Sigmoid colon (tissue), 4 donors: ENCODE results near the gene DYNAP.

Experiments
- EP300 ChIP-seq, 4 donors: sonication (generic); formaldehyde crosslinking; IDR thresholded peaks; one replicate each; pipeline ENCODE4 v1.6.1; 2017; ENCODE audit warnings: antibody characterized with exemption in 4 of 4
- POLR2A ChIP-seq, 2 donors: fragments of 450-650 bp; IDR thresholded peaks; one replicate each; pipeline ENCODE4 v1.6.1; 2016; ENCODE audit warnings: antibody characterized with exemption in 2 of 2, mild to moderate bottlenecking in 2 of 2, moderate library complexity in 2 of 2
- POLR2AphosphoS5 ChIP-seq, 4 donors: sonication (generic); formaldehyde crosslinking; IDR thresholded peaks; one replicate each; pipeline ENCODE4 v1.6.1; 2017; ENCODE audit warnings: antibody characterized with exemption in 4 of 4
- TF ChIP-seq, protein P1 (sequence below), 4 experiments: fragments of 450-650 bp in 3 of 4; fragments of 200-600 bp in 1 of 4; IDR thresholded peaks; one replicate each; pipeline ENCODE4 v1.5.1; 2016 to 2019; ENCODE audit warnings: antibody characterized with exemption in 4 of 4, mild to moderate bottlenecking in 3 of 4, moderate library complexity in 2 of 4

- TF ChIP-seq, protein P1, sequence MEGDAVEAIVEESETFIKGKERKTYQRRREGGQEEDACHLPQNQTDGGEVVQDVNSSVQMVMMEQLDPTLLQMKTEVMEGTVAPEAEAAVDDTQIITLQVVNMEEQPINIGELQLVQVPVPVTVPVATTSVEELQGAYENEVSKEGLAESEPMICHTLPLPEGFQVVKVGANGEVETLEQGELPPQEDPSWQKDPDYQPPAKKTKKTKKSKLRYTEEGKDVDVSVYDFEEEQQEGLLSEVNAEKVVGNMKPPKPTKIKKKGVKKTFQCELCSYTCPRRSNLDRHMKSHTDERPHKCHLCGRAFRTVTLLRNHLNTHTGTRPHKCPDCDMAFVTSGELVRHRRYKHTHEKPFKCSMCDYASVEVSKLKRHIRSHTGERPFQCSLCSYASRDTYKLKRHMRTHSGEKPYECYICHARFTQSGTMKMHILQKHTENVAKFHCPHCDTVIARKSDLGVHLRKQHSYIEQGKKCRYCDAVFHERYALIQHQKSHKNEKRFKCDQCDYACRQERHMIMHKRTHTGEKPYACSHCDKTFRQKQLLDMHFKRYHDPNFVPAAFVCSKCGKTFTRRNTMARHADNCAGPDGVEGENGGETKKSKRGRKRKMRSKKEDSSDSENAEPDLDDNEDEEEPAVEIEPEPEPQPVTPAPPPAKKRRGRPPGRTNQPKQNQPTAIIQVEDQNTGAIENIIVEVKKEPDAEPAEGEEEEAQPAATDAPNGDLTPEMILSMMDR (IDR thresholded peaks at IDR 0.05): no peak
- TF ChIP-seq POLR2A (IDR thresholded peaks at IDR 0.05) (no peak), POLR2AphosphoS5 (IDR thresholded peaks at IDR 0.05) (no peak), EP300 (IDR thresholded peaks at IDR 0.05) (no peak)
Observed at GRCh38 chr18:54641734-54642133, 50.7 kb downstream of the DYNAP start.
